ENCODE measurements around the gene WDR86. TPM values are rescaled to one million over a fixed set of nuclear protein-coding genes. Genes with fewer than 3 reads are reported as not detected.

Gene WDR86
- total RNA-seq, 2 experiments from 2014 or later: not detected

- ChIA-PET POLR2A (interaction anchor here (1.2 kb wide), 1 partner anchor 22 kb away, joined by 3 read pairs; no protein-coding TSS in a partner anchor), CTCF (interaction anchor here (1.5 to 1.6 kb wide), 2 partner anchors 28 to 33 kb away, joined by 3 read pairs; no protein-coding TSS in a partner anchor)
Measured at GRCh38 chr7:151415375-151416105, 5.7 kb upstream of the WDR86 start.

GRCh38 chr7:151413241-151413640, 3.4 kb upstream of the WDR86 start:
- ChIA-PET CTCF (no interaction called here), POLR2A (interaction anchor here (0.5 kb wide), 1 partner anchor 321 kb away, joined by 11 read pairs; no protein-coding TSS in a partner anchor)

- CTCF ChIA-PET: interaction anchor here (0.9 to 1.5 kb wide), 3 partner anchors 24 to 97 kb away, joined by 3 to 4 read pairs (median 4); no protein-coding TSS in a partner anchor
- POLR2A ChIA-PET: interaction anchor here (0.7 kb wide), 1 partner anchor 75 kb away, joined by 3 read pairs; no protein-coding TSS in a partner anchor
Measured at GRCh38 chr7:151412318-151412717, 2.5 kb upstream of the WDR86 start.

- ChIA-PET CTCF (interaction anchor here (0.6 to 1.5 kb wide), 4 partner anchors 25 to 96 kb away, joined by 3 to 4 read pairs (median 4); no protein-coding TSS in a partner anchor), POLR2A (interaction anchor here (0.7 kb wide), 1 partner anchor 76 kb away, joined by 3 read pairs; no protein-coding TSS in a partner anchor)
Measured at GRCh38 chr7:151411551-151411950, 1.7 kb upstream of the WDR86 start.

- ChIA-PET CTCF (interaction anchor here (0.7 to 0.9 kb wide), 2 partner anchors 24 to 95 kb away, joined by 3 read pairs; no protein-coding TSS in a partner anchor), POLR2A (no interaction called here)
Measured at GRCh38 chr7:151410405-151411390, 860 bp upstream of the WDR86 start.

GRCh38 chr7:151408839-151409666, 785 bp downstream of the WDR86 start:
- POLR2A ChIA-PET: no interaction called here
- CTCF ChIA-PET: interaction anchor here (0.6 kb wide), 1 partner anchor 341 kb away, joined by 4 read pairs; no protein-coding TSS in a partner anchor

- CTCF ChIA-PET: no interaction called here
- POLR2A ChIA-PET: no interaction called here
Measured at GRCh38 chr7:151408498-151408838, 1.4 kb downstream of the WDR86 start.

GRCh38 chr7:151406886-151407583, 2.8 kb downstream of the WDR86 start:
- CTCF ChIA-PET: interaction anchor here (4.1 kb wide), 1 partner anchor 42 kb away, joined by 13 read pairs; no protein-coding TSS in a partner anchor
- POLR2A ChIA-PET: no interaction called here

GRCh38 chr7:151406051-151406875, 3.6 kb downstream of the WDR86 start:
- ChIA-PET POLR2A (no interaction called here), CTCF (interaction anchor here (4.1 kb wide), 1 partner anchor 43 kb away, joined by 13 read pairs; no protein-coding TSS in a partner anchor)

- ChIA-PET CTCF (interaction anchor here (4.1 kb wide), 1 partner anchor 43 kb away, joined by 13 read pairs; no protein-coding TSS in a partner anchor), POLR2A (no interaction called here)
Measured at GRCh38 chr7:151405588-151405987, 4.2 kb downstream of the WDR86 start.

- ChIA-PET CTCF (interaction anchor here (4.1 kb wide), 1 partner anchor 44 kb away, joined by 13 read pairs; no protein-coding TSS in a partner anchor), POLR2A (no interaction called here)
Measured at GRCh38 chr7:151405056-151405455, 4.8 kb downstream of the WDR86 start.

GRCh38 chr7:151404216-151405011, 5.4 kb downstream of the WDR86 start:
- ChIA-PET CTCF (interaction anchor here (1.1 to 4.1 kb wide), 2 partner anchors 45 to 89 kb away, joined by 4 to 13 read pairs; no protein-coding TSS in a partner anchor), POLR2A (no interaction called here)

GRCh38 chr7:151403764-151404163, 6.1 kb downstream of the WDR86 start:
- POLR2A ChIA-PET: no interaction called here
- CTCF ChIA-PET: interaction anchor here (1.1 to 4.1 kb wide), 2 partner anchors 45 to 89 kb away, joined by 4 to 13 read pairs; no protein-coding TSS in a partner anchor

- POLR2A ChIA-PET: no interaction called here
Measured at GRCh38 chr7:151402029-151402835, 7.6 kb downstream of the WDR86 start.

GRCh38 chr7:151400626-151401315, 9.1 kb downstream of the WDR86 start:
- ChIA-PET POLR2A (no interaction called here), CTCF (no interaction called here)

More at GRCh38 chr7:151402029-151402835, 7.6 kb downstream of the WDR86 start:
- CTCF ChIA-PET: interaction anchor here (0.6 kb wide), 1 partner anchor 88 kb away, joined by 3 read pairs; no protein-coding TSS in a partner anchor
